ENCODE measurements around the gene ZMYM2. TPM values are rescaled to one million over a fixed set of nuclear protein-coding genes. Genes with fewer than 3 reads are reported as not detected.

ZMYM2 gene
- total RNA-seq, 1 experiment from 2014 or later: 87.1 TPM

- Histone ChIP-seq H3K9me3 (ENCODE audit: low read depth, low read length, poor library complexity, severe bottlenecking) (no peaks in the 10 kb centered on the region), H3K36me3 (ENCODE audit: insufficient read depth, low read length, poor library complexity, severe bottlenecking) (peaks cover 83% of the 10 kb centered on the region), H3K27ac (ENCODE audit: low read depth, low read length, poor library complexity, severe bottlenecking) (no peak overlapping the region), H3K27me3 (replicated peaks; ENCODE audit: insufficient read depth, low read depth, low read length, poor library complexity) (no peaks in the 10 kb centered on the region), H3K4me1 (ENCODE audit: insufficient read depth, low read length, poor library complexity, severe bottlenecking) (no peaks in the 10 kb centered on the region), H3K4me3 (ENCODE audit: low read depth, low read length, poor library complexity, severe bottlenecking) (no peak overlapping the region)
- CTCF ChIA-PET: no interaction called here
- intact Hi-C loops (cut with micrococcal nuclease; ENCODE audit: unreplicated experiment): no loop called here
- no TSS peak for BruUV-seq (replicated peaks)
- TF ChIP-seq, protein P1, sequence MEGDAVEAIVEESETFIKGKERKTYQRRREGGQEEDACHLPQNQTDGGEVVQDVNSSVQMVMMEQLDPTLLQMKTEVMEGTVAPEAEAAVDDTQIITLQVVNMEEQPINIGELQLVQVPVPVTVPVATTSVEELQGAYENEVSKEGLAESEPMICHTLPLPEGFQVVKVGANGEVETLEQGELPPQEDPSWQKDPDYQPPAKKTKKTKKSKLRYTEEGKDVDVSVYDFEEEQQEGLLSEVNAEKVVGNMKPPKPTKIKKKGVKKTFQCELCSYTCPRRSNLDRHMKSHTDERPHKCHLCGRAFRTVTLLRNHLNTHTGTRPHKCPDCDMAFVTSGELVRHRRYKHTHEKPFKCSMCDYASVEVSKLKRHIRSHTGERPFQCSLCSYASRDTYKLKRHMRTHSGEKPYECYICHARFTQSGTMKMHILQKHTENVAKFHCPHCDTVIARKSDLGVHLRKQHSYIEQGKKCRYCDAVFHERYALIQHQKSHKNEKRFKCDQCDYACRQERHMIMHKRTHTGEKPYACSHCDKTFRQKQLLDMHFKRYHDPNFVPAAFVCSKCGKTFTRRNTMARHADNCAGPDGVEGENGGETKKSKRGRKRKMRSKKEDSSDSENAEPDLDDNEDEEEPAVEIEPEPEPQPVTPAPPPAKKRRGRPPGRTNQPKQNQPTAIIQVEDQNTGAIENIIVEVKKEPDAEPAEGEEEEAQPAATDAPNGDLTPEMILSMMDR (conservative IDR thresholded peaks at IDR 0.05; ENCODE audit: low read depth, low read length): no peak
- no peak for TF ChIP-seq EZH2 (IDR thresholded peaks at IDR 0.05; ENCODE audit: borderline replicate concordance, low read depth, low read length, poor library complexity, severe bottlenecking)
- DNase-seq (ENCODE audit: low spot score): no peak
- POLR2A ChIA-PET (ENCODE audit: low non-redundant PET): no interaction called here
Measured at GRCh38 chr13:20064128-20064527, 105.6 kb downstream of the ZMYM2 start.

- H3K36me3 ChIP-seq (ENCODE audit: insufficient read depth, low read length, poor library complexity, severe bottlenecking): peaks cover 76% of the 10 kb centered on the region
- BruUV-seq (replicated peaks): no TSS peak
- H3K4me3 ChIP-seq (ENCODE audit: low read depth, low read length, poor library complexity, severe bottlenecking): no peak overlapping the region
- TF ChIP-seq, protein P1 (conservative IDR thresholded peaks at IDR 0.05; ENCODE audit: low read depth, low read length): no peak
- no peak for TF ChIP-seq EZH2 (IDR thresholded peaks at IDR 0.05; ENCODE audit: borderline replicate concordance, low read depth, low read length, poor library complexity, severe bottlenecking)
- H3K9me3 ChIP-seq (ENCODE audit: low read depth, low read length, poor library complexity, severe bottlenecking): no peaks in the 10 kb centered on the region
- intact Hi-C loops (cut with micrococcal nuclease; ENCODE audit: unreplicated experiment): no loop called here
- ChIA-PET CTCF (no interaction called here), POLR2A (ENCODE audit: low non-redundant PET) (no interaction called here)
- no peak overlapping the region for H3K27ac ChIP-seq (ENCODE audit: low read depth, low read length, poor library complexity, severe bottlenecking)
- H3K4me1 ChIP-seq (ENCODE audit: insufficient read depth, low read length, poor library complexity, severe bottlenecking): no peaks in the 10 kb centered on the region
- DNase-seq (ENCODE audit: low spot score): no peak
- H3K27me3 ChIP-seq (replicated peaks; ENCODE audit: insufficient read depth, low read depth, low read length, poor library complexity): no peaks in the 10 kb centered on the region
Measured at GRCh38 chr13:20065516-20065915, 107.0 kb downstream of the ZMYM2 start.

- no TSS peak for BruUV-seq (replicated peaks)
- Histone ChIP-seq H3K4me1 (ENCODE audit: insufficient read depth, low read length, poor library complexity, severe bottlenecking) (no peaks in the 10 kb centered on the region), H3K27ac (ENCODE audit: low read depth, low read length, poor library complexity, severe bottlenecking) (no peak overlapping the region), H3K9me3 (ENCODE audit: low read depth, low read length, poor library complexity, severe bottlenecking) (no peaks in the 10 kb centered on the region), H3K27me3 (replicated peaks; ENCODE audit: insufficient read depth, low read depth, low read length, poor library complexity) (no peaks in the 10 kb centered on the region), H3K36me3 (ENCODE audit: insufficient read depth, low read length, poor library complexity, severe bottlenecking) (peaks cover 55% of the 10 kb centered on the region), H3K4me3 (ENCODE audit: low read depth, low read length, poor library complexity, severe bottlenecking) (no peak overlapping the region)
- TF ChIP-seq, protein P1 (conservative IDR thresholded peaks at IDR 0.05; ENCODE audit: low read depth, low read length): no peak
- no peak for TF ChIP-seq EZH2 (IDR thresholded peaks at IDR 0.05; ENCODE audit: borderline replicate concordance, low read depth, low read length, poor library complexity, severe bottlenecking)
- intact Hi-C loops (cut with micrococcal nuclease; ENCODE audit: unreplicated experiment): no loop called here
- DNase-seq (ENCODE audit: low spot score): no peak
- POLR2A ChIA-PET (ENCODE audit: low non-redundant PET): no interaction called here
- CTCF ChIA-PET: no interaction called here
Measured at GRCh38 chr13:20069956-20070355, 111.4 kb downstream of the ZMYM2 start.

Data from A673 (cell line).